RWPE1 (cell line): ENCODE measurements around the gene PATL1.

Experiments used
- CTCF ChIA-PET: fragments of 350-600 bp; sonication (Branson Sonifier 250); formaldehyde crosslinking; extraction: SDS; loops from one replicate; lab custom pipeline; 2021; lab: Yijun Ruan, JAX
- POLR2A ChIA-PET: fragments of 400-600 bp; formaldehyde crosslinking; extraction: SDS; loops from one replicate; lab custom pipeline; 2020; ENCODE audit warnings: antibody characterized with exemption; ENCODE audit not compliant: low non-redundant PET; lab: Yijun Ruan, JAX
- DNase-seq: peaks from one replicate; pipeline ENCODE4 v3.0.0; 2012; ENCODE audit warnings: low spot score
- H3K27ac ChIP-seq: fragments of 450-650 bp; 2 replicates; pipeline ENCODE4 v1.5.1; 2017
- CTCF ChIP-seq: fragments of 450-650 bp; conservative IDR thresholded peaks from 2 replicates; pipeline ENCODE4 v1.5.1; 2017; ENCODE audit warnings: low read depth, mild to moderate bottlenecking

The PATL1 gene

GRCh38 chr11:59667812-59668187 is 1.0 kb downstream of the PATL1 start:
- POLR2A ChIA-PET, result no interaction called here
- DNase-seq, result no peak
- CTCF ChIA-PET, result no interaction called here
- no peak for TF ChIP-seq CTCF
- peak overlapping the region; percentile 94 for H3K27ac ChIP-seq

GRCh38 chr11:59666969-59667368 is 1.9 kb downstream of the PATL1 start:
- ChIA-PET POLR2A (no interaction called here), CTCF (no interaction called here)
- TF ChIP-seq CTCF, result no peak
- no peak for DNase-seq
- no peak overlapping the region for H3K27ac ChIP-seq

- CTCF ChIA-PET, result no interaction called here
- POLR2A ChIA-PET, result no interaction called here
- DNase-seq, result no peak
- no peak for TF ChIP-seq CTCF
- H3K27ac ChIP-seq, result no peak overlapping the region
These were observed 8.2 kb downstream of the PATL1 start for GRCh38 chr11:59660621-59661020.

GRCh38 chr11:59659981-59660380 is 8.9 kb downstream of the PATL1 start:
- POLR2A ChIA-PET, result no interaction called here
- no peak overlapping the region for H3K27ac ChIP-seq
- no peak for TF ChIP-seq CTCF
- CTCF ChIA-PET, result no interaction called here
- DNase-seq, result no peak

GRCh38 chr11:59658036-59658435 is 10.8 kb downstream of the PATL1 start:
- DNase-seq, result no peak
- H3K27ac ChIP-seq, result no peak overlapping the region
- no peak for TF ChIP-seq CTCF
- CTCF ChIA-PET, result no interaction called here
- POLR2A ChIA-PET, result interaction anchor here (0.7 kb wide), 1 partner anchor 106 kb away, joined by 3 read pairs; no protein-coding TSS in a partner anchor

GRCh38 chr11:59654893-59655292 is 13.9 kb downstream of the PATL1 start:
- no peak overlapping the region for H3K27ac ChIP-seq
- TF ChIP-seq CTCF, result no peak
- no peak for DNase-seq
- ChIA-PET POLR2A (no interaction called here), CTCF (interaction anchor here (0.6 to 0.7 kb wide), 2 partner anchors 121 to 519 kb away, joined by 3 to 4 read pairs; no protein-coding TSS in a partner anchor)
